ENCODE results near the gene ABCA4. TPM values are rescaled to one million over a fixed set of nuclear protein-coding genes. Genes with fewer than 3 reads are reported as not detected.

ABCA4 gene
- total RNA-seq, 5 donors from 2014 or later (not counting 1 experiment from before 2014, with no cell fraction given): not detected

DNA sequence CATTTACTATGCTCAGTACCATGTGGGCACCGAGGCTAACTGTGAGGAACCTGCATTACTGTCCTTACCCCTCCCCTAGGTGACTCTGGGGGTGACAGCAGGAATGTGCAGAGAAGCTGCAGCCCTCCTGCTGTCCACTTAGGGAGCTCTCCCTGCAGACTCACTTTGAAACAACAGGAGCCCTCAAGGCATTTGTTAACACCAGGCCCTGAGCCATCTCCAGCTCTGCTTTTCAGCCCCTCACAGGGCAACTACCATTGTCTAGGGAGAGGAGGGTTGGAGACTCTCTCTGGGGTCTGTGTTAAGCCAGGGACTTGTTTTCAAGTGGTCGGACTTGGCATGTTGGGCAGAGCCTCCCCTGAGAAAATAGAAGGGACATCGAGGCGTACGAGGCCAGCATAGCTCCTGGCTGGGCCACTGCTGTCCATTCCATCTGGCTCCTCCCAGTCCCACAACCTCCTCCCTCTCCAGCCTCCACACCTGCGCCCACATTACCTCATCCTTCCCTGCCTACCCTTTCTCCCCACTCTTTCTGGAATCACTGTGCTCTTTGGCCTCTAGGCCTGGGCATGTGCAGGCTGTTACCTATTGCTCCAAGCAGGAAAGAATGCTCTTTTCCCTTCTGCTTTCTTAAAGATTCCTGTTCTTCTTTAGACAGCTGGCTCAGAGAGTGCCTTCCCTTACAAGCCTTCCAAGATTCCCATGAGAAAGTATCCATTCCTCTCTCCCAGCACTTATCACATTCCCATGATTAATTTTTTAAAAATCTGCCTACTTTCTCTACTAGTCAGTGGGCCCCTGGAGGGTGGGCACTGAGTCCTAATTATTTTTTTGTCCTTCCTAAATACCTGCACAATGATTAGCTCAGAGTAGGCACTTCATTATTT, 109.0 kb downstream of the ABCA4 start:
- ATAC-seq (replicated peaks in 1 of 4) (no peak), DNase-seq (no peak)
- Histone ChIP-seq H3K4me1 (ENCODE audit: control insufficient read depth in 1 of 2, extremely low read depth in 1 of 2, insufficient read depth in 2 of 2, low read length in 2 of 2) (peaks cover 0 to 9% of the 10 kb centered on the region in 2 experiments), H3K27ac (ENCODE audit: low read length) (no peak overlapping the region), H3K4me3 (ENCODE audit: control insufficient read depth in 1 of 2, extremely low read depth in 1 of 2, low read length in 1 of 2) (no peak overlapping the region), H3K27me3 (replicated peaks in 1 of 2; ENCODE audit: control insufficient read depth in 2 of 2, extremely low read depth in 1 of 2, insufficient read depth in 2 of 2, low read length in 1 of 2) (peaks cover 0 to 9% of the 10 kb centered on the region in 2 experiments), H3K9me3 (no peaks in the 10 kb centered on the region), H3K36me3 (ENCODE audit: control insufficient read depth in 2 of 2, extremely low read depth in 1 of 2, insufficient read depth in 1 of 2, low read length in 1 of 2) (no peaks in the 10 kb centered on the region)
- H3K27me3 Mint-ChIP-seq: peaks cover 7 to 8% of the 10 kb centered on the region in 2 donors
- POLR2A ChIA-PET: interaction anchor here in 1 of 2 donors (0.6 kb wide), 1 partner anchor 1143 kb away, joined by 3 read pairs; no protein-coding TSS in a partner anchor
- H3K36me3 Mint-ChIP-seq: no peaks in the 10 kb centered on the region
- no peak overlapping the region for H3K4me3 Mint-ChIP-seq
- H3K4me1 Mint-ChIP-seq: peaks cover 0 to 9% (median 0%) of the 10 kb centered on the region in 3 donors
- CTCF ChIA-PET: interaction anchor here (0.5 to 0.6 kb wide), 2 partner anchors 87 to 504 kb away, joined by 3 to 6 read pairs; no protein-coding TSS in a partner anchor
- no peak overlapping the region for H3K27ac Mint-ChIP-seq
- no peaks in the 10 kb centered on the region for H3K9me3 Mint-ChIP-seq
- 73% methylated on average over 6 of the region's 6 CpGs for WGBS (ENCODE audit: insufficient coverage)

DNA sequence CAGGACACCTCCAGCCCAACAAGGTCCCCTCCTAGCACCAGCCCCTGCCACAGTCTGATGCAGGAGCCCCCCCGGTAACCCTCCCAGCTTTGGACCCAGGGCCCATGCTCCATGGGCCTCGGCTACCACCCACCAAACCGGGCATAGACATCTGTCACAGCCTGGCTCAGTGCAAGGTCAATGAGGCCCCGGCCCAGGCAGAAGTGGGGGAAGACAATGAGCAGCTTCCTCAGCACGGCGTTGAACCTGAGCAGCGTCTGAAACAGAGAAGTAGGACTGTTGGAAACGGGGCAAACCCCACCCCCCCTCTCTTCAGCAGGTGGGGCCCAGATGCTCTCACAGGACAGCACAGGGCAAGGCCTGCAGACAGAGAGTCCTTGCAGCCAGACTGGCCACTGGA, 109.8 kb downstream of the ABCA4 start:
- H3K27me3 Mint-ChIP-seq: peaks cover 7 to 8% of the 10 kb centered on the region in 2 donors
- H3K36me3 ChIP-seq (ENCODE audit: control insufficient read depth in 2 of 2, extremely low read depth in 1 of 2, insufficient read depth in 1 of 2, low read length in 1 of 2): no peaks in the 10 kb centered on the region
- H3K4me3 ChIP-seq (ENCODE audit: control insufficient read depth in 1 of 2, extremely low read depth in 1 of 2, low read length in 1 of 2): no peak overlapping the region
- DNase-seq (no peak), ATAC-seq (replicated peaks in 1 of 4) (no peak)
- ChIA-PET POLR2A (no interaction called here), CTCF (interaction anchor here in 1 of 2 donors (0.6 kb wide), 1 partner anchor 87 kb away, joined by 3 read pairs; no protein-coding TSS in a partner anchor)
- no peaks in the 10 kb centered on the region for H3K9me3 Mint-ChIP-seq
- H3K4me3 Mint-ChIP-seq: no peak overlapping the region
- no peaks in the 10 kb centered on the region for H3K36me3 Mint-ChIP-seq
- 76% methylated on average over 3 of the region's 8 CpGs for WGBS (ENCODE audit: insufficient coverage)
- no peaks in the 10 kb centered on the region for H3K9me3 ChIP-seq
- H3K27ac ChIP-seq (ENCODE audit: low read length): no peak overlapping the region
- peaks cover 0 to 12% of the 10 kb centered on the region in 2 experiments for H3K27me3 ChIP-seq (replicated peaks in 1 of 2; ENCODE audit: control insufficient read depth in 2 of 2, extremely low read depth in 1 of 2, insufficient read depth in 2 of 2, low read length in 1 of 2)
- H3K27ac Mint-ChIP-seq: no peak overlapping the region
- H3K4me1 ChIP-seq (ENCODE audit: control insufficient read depth in 1 of 2, extremely low read depth in 1 of 2, insufficient read depth in 2 of 2, low read length in 2 of 2): peaks cover 0 to 1% of the 10 kb centered on the region in 2 experiments
- H3K4me1 Mint-ChIP-seq: peaks cover 0 to 2% (median 0%) of the 10 kb centered on the region in 3 donors

DNA sequence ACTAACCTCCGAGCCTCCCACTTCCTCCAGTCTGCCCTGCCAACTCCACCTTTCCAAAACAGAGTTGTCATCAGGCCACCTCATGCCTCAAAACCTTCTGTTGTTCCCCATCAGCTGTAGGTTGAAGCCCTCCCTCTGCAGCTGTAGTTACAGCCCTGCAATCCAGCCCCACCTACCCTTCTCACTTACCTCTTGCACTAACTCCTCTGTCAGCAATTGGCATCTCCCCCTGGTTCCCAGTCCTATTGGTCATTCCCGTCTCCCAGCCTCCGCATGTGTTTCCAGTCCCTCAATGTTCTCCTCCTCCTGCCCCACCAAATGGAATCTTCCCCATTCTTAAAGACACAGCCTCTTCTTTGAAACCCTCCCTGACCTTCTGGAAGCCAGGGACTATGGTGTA, 111.6 kb downstream of the ABCA4 start:
- no peak for DNase-seq
- Histone ChIP-seq H3K4me1 (ENCODE audit: control insufficient read depth in 1 of 2, extremely low read depth in 1 of 2, insufficient read depth in 2 of 2, low read length in 2 of 2) (no peaks in the 10 kb centered on the region), H3K4me3 (ENCODE audit: control insufficient read depth in 1 of 2, extremely low read depth in 1 of 2, low read length in 1 of 2) (no peak overlapping the region), H3K9me3 (no peaks in the 10 kb centered on the region), H3K36me3 (ENCODE audit: control insufficient read depth in 2 of 2, extremely low read depth in 1 of 2, insufficient read depth in 1 of 2, low read length in 1 of 2) (no peaks in the 10 kb centered on the region), H3K27me3 (replicated peaks in 1 of 2; ENCODE audit: control insufficient read depth in 2 of 2, extremely low read depth in 1 of 2, insufficient read depth in 2 of 2, low read length in 1 of 2) (peaks cover 0 to 12% of the 10 kb centered on the region in 2 experiments), H3K27ac (ENCODE audit: low read length) (no peak overlapping the region)
- ChIA-PET POLR2A (no interaction called here), CTCF (no interaction called here)
- ATAC-seq (replicated peaks in 1 of 4): no peak
- no peaks in the 10 kb centered on the region for H3K4me1 Mint-ChIP-seq
- H3K27me3 Mint-ChIP-seq: peaks cover 11% of the 10 kb centered on the region in 2 donors
- H3K4me3 Mint-ChIP-seq: no peak overlapping the region
- H3K9me3 Mint-ChIP-seq: no peaks in the 10 kb centered on the region
- WGBS (ENCODE audit: insufficient coverage): 100% methylated on average over 2 of the region's 3 CpGs
- H3K27ac Mint-ChIP-seq: no peak overlapping the region
- no peaks in the 10 kb centered on the region for H3K36me3 Mint-ChIP-seq

DNA sequence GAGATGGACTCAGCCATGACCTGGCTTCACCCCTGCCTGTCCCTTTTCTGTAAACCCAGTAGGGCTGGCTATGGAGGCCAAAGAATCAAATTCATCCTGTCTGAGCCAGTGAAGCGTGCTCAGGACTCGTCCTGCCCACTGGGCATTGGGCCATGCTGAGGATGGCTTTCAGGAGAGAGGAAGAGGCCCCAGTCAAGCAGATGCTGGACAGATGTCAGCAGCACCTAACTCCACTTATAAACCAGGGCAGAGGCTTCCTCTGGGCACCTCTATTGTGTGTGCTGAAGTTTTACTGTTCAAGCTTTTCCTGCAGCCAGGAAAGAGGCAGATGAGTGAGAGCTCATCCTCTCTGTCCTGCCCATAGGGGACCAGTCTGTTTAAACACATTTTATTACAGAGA, 114.3 kb downstream of the ABCA4 start:
- Histone ChIP-seq H3K27ac (ENCODE audit: low read length) (no peak overlapping the region), H3K9me3 (no peaks in the 10 kb centered on the region), H3K27me3 (replicated peaks in 1 of 2; ENCODE audit: control insufficient read depth in 2 of 2, extremely low read depth in 1 of 2, insufficient read depth in 2 of 2, low read length in 1 of 2) (peaks cover 0 to 20% of the 10 kb centered on the region in 2 experiments), H3K4me3 (ENCODE audit: control insufficient read depth in 1 of 2, extremely low read depth in 1 of 2, low read length in 1 of 2) (no peak overlapping the region), H3K4me1 (ENCODE audit: control insufficient read depth in 1 of 2, extremely low read depth in 1 of 2, insufficient read depth in 2 of 2, low read length in 2 of 2) (no peaks in the 10 kb centered on the region), H3K36me3 (ENCODE audit: control insufficient read depth in 2 of 2, extremely low read depth in 1 of 2, insufficient read depth in 1 of 2, low read length in 1 of 2) (no peaks in the 10 kb centered on the region)
- 58% methylated on average over 2 of the region's 2 CpGs for WGBS (ENCODE audit: insufficient coverage)
- CTCF ChIA-PET: no interaction called here
- peaks cover 9 to 24% of the 10 kb centered on the region in 2 donors for H3K27me3 Mint-ChIP-seq
- DNase-seq (no peak), ATAC-seq (replicated peaks in 1 of 4) (no peak)
- POLR2A ChIA-PET: interaction anchor here in 1 of 2 donors (0.7 kb wide), 1 partner anchor 425 kb away, joined by 3 read pairs; no protein-coding TSS in a partner anchor
- H3K4me1 Mint-ChIP-seq: no peaks in the 10 kb centered on the region
- no peaks in the 10 kb centered on the region for H3K36me3 Mint-ChIP-seq
- no peak overlapping the region for H3K27ac Mint-ChIP-seq
- H3K4me3 Mint-ChIP-seq: no peak overlapping the region
- no peaks in the 10 kb centered on the region for H3K9me3 Mint-ChIP-seq

DNA sequence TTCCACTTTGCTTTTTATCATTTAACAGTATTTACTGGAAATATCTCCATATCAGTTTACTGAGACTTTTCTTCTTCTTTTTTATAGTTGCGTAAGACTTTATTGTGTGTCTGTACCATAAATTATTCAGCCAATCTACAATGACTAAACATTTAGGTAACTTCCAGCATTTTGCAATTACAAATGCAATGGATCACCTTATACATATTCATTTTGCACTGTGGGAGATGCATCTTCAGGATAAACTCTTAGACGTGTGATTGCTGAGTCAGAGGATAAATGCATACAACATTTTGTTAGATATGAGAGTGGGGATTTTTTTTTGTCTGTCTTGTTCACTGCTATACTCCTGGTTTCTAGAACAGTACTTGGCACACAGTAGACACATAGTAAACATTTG, 116.0 kb downstream of the ABCA4 start:
- DNase-seq (no peak), ATAC-seq (replicated peaks in 1 of 4) (no peak)
- no CpG with 5 or more reads among the region's 2 CpGs for WGBS (ENCODE audit: insufficient coverage)
- Histone ChIP-seq H3K4me3 (ENCODE audit: control insufficient read depth in 1 of 2, extremely low read depth in 1 of 2, low read length in 1 of 2) (no peak overlapping the region), H3K9me3 (no peaks in the 10 kb centered on the region), H3K27me3 (replicated peaks in 1 of 2; ENCODE audit: control insufficient read depth in 2 of 2, extremely low read depth in 1 of 2, insufficient read depth in 2 of 2, low read length in 1 of 2) (peaks cover 0 to 29% of the 10 kb centered on the region in 2 experiments), H3K36me3 (ENCODE audit: control insufficient read depth in 2 of 2, extremely low read depth in 1 of 2, insufficient read depth in 1 of 2, low read length in 1 of 2) (no peaks in the 10 kb centered on the region), H3K27ac (ENCODE audit: low read length) (no peak overlapping the region), H3K4me1 (ENCODE audit: control insufficient read depth in 1 of 2, extremely low read depth in 1 of 2, insufficient read depth in 2 of 2, low read length in 2 of 2) (no peaks in the 10 kb centered on the region)
- Mint-ChIP-seq H3K36me3 (no peaks in the 10 kb centered on the region), H3K4me1 (no peaks in the 10 kb centered on the region), H3K9me3 (no peaks in the 10 kb centered on the region), H3K27ac (no peak overlapping the region), H3K4me3 (no peak overlapping the region), H3K27me3 (peaks cover 13 to 28% of the 10 kb centered on the region in 2 donors)
- POLR2A ChIA-PET: no interaction called here
- CTCF ChIA-PET: no interaction called here

DNA sequence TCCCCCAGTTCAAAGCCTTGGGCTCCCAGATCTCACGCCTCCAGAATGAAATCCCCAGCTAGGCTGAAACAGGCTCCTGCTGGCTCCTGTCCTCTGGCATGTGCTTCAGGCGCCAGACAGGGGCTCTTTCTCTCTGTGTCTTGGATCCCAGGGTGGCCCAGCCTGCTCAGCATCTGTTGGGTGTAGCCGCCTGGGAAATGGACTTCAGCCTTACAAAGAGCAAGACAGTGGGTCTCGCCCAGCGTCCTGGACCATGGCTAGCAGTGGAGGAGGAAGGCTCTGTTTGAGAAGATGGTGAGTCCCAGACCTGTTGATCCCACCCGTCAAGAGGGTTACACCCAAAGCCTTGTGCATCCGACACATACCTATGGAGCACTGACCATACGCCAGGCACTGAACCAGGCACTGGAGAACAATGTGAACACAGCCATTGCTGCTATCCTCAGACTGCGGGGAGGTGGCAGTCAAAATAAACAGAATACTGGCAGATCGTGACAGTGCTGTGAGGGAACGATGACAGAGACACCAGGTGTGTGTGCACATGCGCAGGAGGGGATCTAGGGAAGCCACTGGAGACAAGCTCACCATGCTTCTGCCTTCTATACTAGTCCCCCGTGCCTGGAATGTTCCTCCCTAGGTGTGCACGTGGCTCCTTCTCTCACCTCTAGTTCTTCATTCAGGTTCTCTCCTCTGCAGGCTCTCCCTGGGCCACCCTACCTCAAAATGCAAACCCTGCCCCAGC, 118.7 kb downstream of the ABCA4 start:
- ChIA-PET CTCF (no interaction called here), POLR2A (no interaction called here)
- no peak overlapping the region for H3K4me3 Mint-ChIP-seq
- no peak overlapping the region for H3K4me3 ChIP-seq (ENCODE audit: control insufficient read depth in 1 of 2, extremely low read depth in 1 of 2, low read length in 1 of 2)
- no peaks in the 10 kb centered on the region for H3K9me3 ChIP-seq
- no peak for ATAC-seq (replicated peaks in 1 of 4)
- H3K27me3 Mint-ChIP-seq: peaks cover 13 to 26% of the 10 kb centered on the region in 2 donors
- H3K36me3 Mint-ChIP-seq: no peaks in the 10 kb centered on the region
- H3K27ac Mint-ChIP-seq: no peak overlapping the region
- DNase-seq: no peak
- H3K4me1 Mint-ChIP-seq: no peaks in the 10 kb centered on the region
- no peak overlapping the region for H3K27ac ChIP-seq (ENCODE audit: low read length)
- H3K36me3 ChIP-seq (ENCODE audit: control insufficient read depth in 2 of 2, extremely low read depth in 1 of 2, insufficient read depth in 1 of 2, low read length in 1 of 2): no peaks in the 10 kb centered on the region
- 76% methylated on average over 13 of the region's 14 CpGs for WGBS (ENCODE audit: insufficient coverage)
- H3K4me1 ChIP-seq (ENCODE audit: control insufficient read depth in 1 of 2, extremely low read depth in 1 of 2, insufficient read depth in 2 of 2, low read length in 2 of 2): no peaks in the 10 kb centered on the region
- H3K27me3 ChIP-seq (replicated peaks in 1 of 2; ENCODE audit: control insufficient read depth in 2 of 2, extremely low read depth in 1 of 2, insufficient read depth in 2 of 2, low read length in 1 of 2): peaks cover 0 to 32% of the 10 kb centered on the region in 2 experiments
- H3K9me3 Mint-ChIP-seq: no peaks in the 10 kb centered on the region

Measured in T-cell (primary cell).